Measurements from ENCODE around the gene KAZN.

DNA sequence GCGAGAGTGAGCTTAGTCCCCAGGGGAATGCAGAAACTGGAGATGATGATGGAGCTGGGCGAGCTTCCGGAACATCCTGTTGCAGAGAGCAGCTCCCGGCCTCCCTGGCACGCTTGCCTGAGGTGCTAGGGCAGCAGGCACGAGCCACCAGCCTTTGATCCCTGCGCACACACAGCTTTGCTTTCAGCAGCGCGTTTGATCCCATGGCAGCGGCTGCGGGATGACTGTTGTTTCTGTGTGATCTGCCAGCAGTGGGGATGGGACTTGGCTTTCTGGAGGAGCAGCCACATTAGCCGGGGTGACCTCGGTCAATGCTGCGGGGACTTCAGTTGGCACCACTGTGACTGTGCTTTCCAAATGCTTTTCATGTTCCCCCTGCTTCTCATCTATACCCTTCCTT, 193.2 kb downstream of the KAZN start:
- TF ChIP-seq, protein P1, sequence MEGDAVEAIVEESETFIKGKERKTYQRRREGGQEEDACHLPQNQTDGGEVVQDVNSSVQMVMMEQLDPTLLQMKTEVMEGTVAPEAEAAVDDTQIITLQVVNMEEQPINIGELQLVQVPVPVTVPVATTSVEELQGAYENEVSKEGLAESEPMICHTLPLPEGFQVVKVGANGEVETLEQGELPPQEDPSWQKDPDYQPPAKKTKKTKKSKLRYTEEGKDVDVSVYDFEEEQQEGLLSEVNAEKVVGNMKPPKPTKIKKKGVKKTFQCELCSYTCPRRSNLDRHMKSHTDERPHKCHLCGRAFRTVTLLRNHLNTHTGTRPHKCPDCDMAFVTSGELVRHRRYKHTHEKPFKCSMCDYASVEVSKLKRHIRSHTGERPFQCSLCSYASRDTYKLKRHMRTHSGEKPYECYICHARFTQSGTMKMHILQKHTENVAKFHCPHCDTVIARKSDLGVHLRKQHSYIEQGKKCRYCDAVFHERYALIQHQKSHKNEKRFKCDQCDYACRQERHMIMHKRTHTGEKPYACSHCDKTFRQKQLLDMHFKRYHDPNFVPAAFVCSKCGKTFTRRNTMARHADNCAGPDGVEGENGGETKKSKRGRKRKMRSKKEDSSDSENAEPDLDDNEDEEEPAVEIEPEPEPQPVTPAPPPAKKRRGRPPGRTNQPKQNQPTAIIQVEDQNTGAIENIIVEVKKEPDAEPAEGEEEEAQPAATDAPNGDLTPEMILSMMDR (IDR thresholded peaks at IDR 0.05; ENCODE audit: low read depth, low read length, poor library complexity, severe bottlenecking): no peak
- TF ChIP-seq EZH2phosphoT487 (IDR thresholded peaks at IDR 0.05; ENCODE audit: borderline replicate concordance, low read length): no peak
